ENCODE data around the gene NUDT3. TPM values are rescaled to one million over a fixed set of nuclear protein-coding genes. Genes with fewer than 3 reads are reported as not detected.
A peak's percentile ranks its signal among the peaks of the same experiment; 100 is the strongest.
"Not testable (repeated sequence)": the region's sequence is repeated elsewhere in the genome, so short reads cannot be mapped to it uniquely, and the experiment has no call there.

The NUDT3 gene
- total and polyA plus RNA-seq, 2 experiments from 2014 or later, result 8.1 to 11.5 TPM

DNA sequence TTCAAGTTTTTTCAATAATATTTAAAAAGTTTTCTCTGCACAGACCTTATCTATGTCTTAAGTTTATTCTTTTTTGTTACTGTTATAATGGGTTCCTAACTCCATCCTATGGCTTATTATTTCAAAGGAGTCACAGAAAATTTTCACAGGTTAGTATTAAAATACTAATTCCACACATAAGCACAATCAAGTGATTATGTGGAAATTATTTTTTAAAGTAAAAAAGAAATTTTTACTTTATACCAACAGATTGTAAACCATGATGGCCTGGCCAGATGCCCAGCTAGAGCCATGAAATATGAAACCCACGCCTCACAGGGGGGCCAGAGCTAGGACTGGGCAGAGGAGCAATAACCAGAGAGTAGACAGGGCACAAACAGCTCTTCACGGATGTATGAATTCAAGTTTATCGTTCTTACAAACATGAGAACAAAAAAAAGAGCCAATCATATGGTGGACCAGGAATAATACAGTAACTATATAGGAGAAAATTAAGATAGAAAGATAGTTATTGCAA lies 34.0 kb downstream of the NUDT3 start:
- TF ChIP-seq EZH2 (IDR thresholded peaks at IDR 0.05; ENCODE audit: insufficient read depth, poor library complexity, severe bottlenecking) (no peak), EZH2phosphoT487 (IDR thresholded peaks at IDR 0.05; ENCODE audit: insufficient read depth, low read depth) (no peak)
- no peak overlapping the region for H2AFZ ChIP-seq
- peaks cover 32% of the 10 kb centered on the region for H3K4me1 ChIP-seq (ENCODE audit: insufficient read depth)
- H3K79me2 ChIP-seq (ENCODE audit: insufficient read depth), result peaks cover 96% of the 10 kb centered on the region
- peaks cover 32% of the 10 kb centered on the region for H4K20me1 ChIP-seq (ENCODE audit: insufficient read depth)
- peak overlapping the region; percentile 10 for H3K4me2 ChIP-seq (ENCODE audit: unreplicated experiment)
- in situ Hi-C loops (cut with MboI), result no loop called here
- no peaks in the 10 kb centered on the region for H3K9me2 ChIP-seq (ENCODE audit: insufficient read depth)
- H3K36me3 ChIP-seq (ENCODE audit: low read depth), result no peaks in the 10 kb centered on the region
- no peak overlapping the region for H3K9ac ChIP-seq
- H3K4me3 ChIP-seq, result no peak overlapping the region
- no peaks in the 10 kb centered on the region for H3K9me3 ChIP-seq (ENCODE audit: low read depth)
- peaks cover 7% of the 10 kb centered on the region; the same call in 1 of the 2 replicates for H3F3A ChIP-seq (ENCODE audit: insufficient read depth)
- H3K27ac ChIP-seq, result no peak overlapping the region
- peak; percentile 51 for DNase-seq
- H3K27me3 ChIP-seq (replicated peaks; ENCODE audit: insufficient read depth), result no peaks in the 10 kb centered on the region
- WGBS, 2 experiments (ENCODE audit: low coverage in 1 of 2, low lambda C conversion rate in 2 of 2, missing lambda C conversion rate in 2 of 2), result 36 to 45% methylated on average over 3 of the region's 3 CpGs

DNA sequence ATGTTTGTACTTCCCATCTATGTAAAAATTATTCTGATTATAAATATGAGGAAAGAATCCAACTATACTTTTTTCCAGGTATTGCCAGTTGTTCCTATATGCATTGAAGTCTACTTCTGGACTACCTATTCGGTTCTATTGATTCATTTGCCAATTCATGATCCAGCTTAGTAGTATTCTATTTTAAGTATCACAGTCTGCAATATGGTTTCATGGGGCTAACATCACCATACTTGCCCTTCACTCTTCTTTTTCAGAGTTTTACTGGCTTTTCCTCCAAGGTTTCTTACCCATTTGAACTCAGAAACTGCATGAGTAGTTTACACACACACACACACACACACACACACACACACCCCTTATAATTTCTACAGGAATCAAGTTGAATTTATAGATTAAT lies 34.5 kb downstream of the NUDT3 start:
- Histone ChIP-seq H3K9ac (no peak overlapping the region), H3K4me3 (no peak overlapping the region), H2AFZ (no peak overlapping the region), H3K36me3 (ENCODE audit: low read depth) (no peaks in the 10 kb centered on the region), H3K4me1 (ENCODE audit: insufficient read depth) (peaks cover 33% of the 10 kb centered on the region), H3F3A (ENCODE audit: insufficient read depth) (peaks cover 10% of the 10 kb centered on the region; the same call in 1 of the 2 replicates), H3K27ac (no peak overlapping the region), H4K20me1 (ENCODE audit: insufficient read depth) (peaks cover 32% of the 10 kb centered on the region), H3K9me3 (ENCODE audit: low read depth) (no peaks in the 10 kb centered on the region), H3K79me2 (ENCODE audit: insufficient read depth) (peaks cover 96% of the 10 kb centered on the region), H3K27me3 (replicated peaks; ENCODE audit: insufficient read depth) (no peaks in the 10 kb centered on the region), H3K4me2 (ENCODE audit: unreplicated experiment) (no peak overlapping the region), H3K9me2 (ENCODE audit: insufficient read depth) (no peaks in the 10 kb centered on the region)
- TF ChIP-seq EZH2 (IDR thresholded peaks at IDR 0.05; ENCODE audit: insufficient read depth, poor library complexity, severe bottlenecking) (no peak), EZH2phosphoT487 (IDR thresholded peaks at IDR 0.05; ENCODE audit: insufficient read depth, low read depth) (no peak)
- no peak for DNase-seq
- 50 to 52% methylated on average over 1 of the region's 1 CpG for WGBS, 2 experiments (ENCODE audit: low coverage in 1 of 2, low lambda C conversion rate in 2 of 2, missing lambda C conversion rate in 2 of 2)
- in situ Hi-C loops (cut with MboI), result no loop called here

GRCh38 chr6:34355889-34356288 lies 36.6 kb downstream of the NUDT3 start:
- peaks cover 41% of the 10 kb centered on the region for H3K4me1 ChIP-seq (ENCODE audit: insufficient read depth)
- no peaks in the 10 kb centered on the region for H3K9me2 ChIP-seq (ENCODE audit: insufficient read depth)
- H3K36me3 ChIP-seq (ENCODE audit: low read depth), result no peaks in the 10 kb centered on the region
- no peak overlapping the region for H3K9ac ChIP-seq
- H3K4me3 ChIP-seq, result no peak overlapping the region
- DNase-seq, result no peak
- H3K4me2 ChIP-seq (ENCODE audit: unreplicated experiment), result no peak overlapping the region
- peaks cover 20% of the 10 kb centered on the region; the same call in 1 of the 2 replicates for H3F3A ChIP-seq (ENCODE audit: insufficient read depth)
- peaks cover 96% of the 10 kb centered on the region for H3K79me2 ChIP-seq (ENCODE audit: insufficient read depth)
- in situ Hi-C loops (cut with MboI), result no loop called here
- H2AFZ ChIP-seq, result no peak overlapping the region
- TF ChIP-seq EZH2phosphoT487 (IDR thresholded peaks at IDR 0.05; ENCODE audit: insufficient read depth, low read depth) (no peak), EZH2 (IDR thresholded peaks at IDR 0.05; ENCODE audit: insufficient read depth, poor library complexity, severe bottlenecking) (no peak)
- no peaks in the 10 kb centered on the region for H3K27me3 ChIP-seq (replicated peaks; ENCODE audit: insufficient read depth)
- H3K9me3 ChIP-seq (ENCODE audit: low read depth), result no peaks in the 10 kb centered on the region
- peaks cover 20% of the 10 kb centered on the region for H4K20me1 ChIP-seq (ENCODE audit: insufficient read depth)
- H3K27ac ChIP-seq, result no peak overlapping the region
- 85 to 89% methylated on average over 3 of the region's 3 CpGs for WGBS, 2 experiments (ENCODE audit: low coverage in 1 of 2, low lambda C conversion rate in 2 of 2, missing lambda C conversion rate in 2 of 2)

- H3K27me3 ChIP-seq (replicated peaks; ENCODE audit: insufficient read depth); H3K9me2 ChIP-seq (ENCODE audit: insufficient read depth); H3K4me3 ChIP-seq; H3K27ac ChIP-seq; H4K20me1 ChIP-seq (ENCODE audit: insufficient read depth); DNase-seq; H3K9me3 ChIP-seq (ENCODE audit: low read depth); H2AFZ ChIP-seq; H3K36me3 ChIP-seq (ENCODE audit: low read depth); H3K9ac ChIP-seq; in situ Hi-C loops (cut with MboI); H3K4me2 ChIP-seq (ENCODE audit: unreplicated experiment): not testable (repeated sequence)
- Histone ChIP-seq H3K79me2 (ENCODE audit: insufficient read depth) (peaks cover 98% of the 10 kb centered on the region), H3F3A (ENCODE audit: insufficient read depth) (peaks cover 13% of the 10 kb centered on the region; the same call in 1 of the 2 replicates), H3K4me1 (ENCODE audit: insufficient read depth) (peaks cover 33% of the 10 kb centered on the region)
- WGBS, 2 experiments (ENCODE audit: low coverage in 1 of 2, low lambda C conversion rate in 2 of 2, missing lambda C conversion rate in 2 of 2), result 94 to 99% methylated on average over 6 of the region's 6 CpGs
These were observed 38.2 kb downstream of the NUDT3 start for GRCh38 chr6:34354230-34354629.

- H3K27ac ChIP-seq; H3K27me3 ChIP-seq (replicated peaks; ENCODE audit: insufficient read depth); H3K9ac ChIP-seq; H2AFZ ChIP-seq; DNase-seq; H4K20me1 ChIP-seq (ENCODE audit: insufficient read depth); H3K36me3 ChIP-seq (ENCODE audit: low read depth); in situ Hi-C loops (cut with MboI); H3K4me3 ChIP-seq; H3K9me3 ChIP-seq (ENCODE audit: low read depth); H3K9me2 ChIP-seq (ENCODE audit: insufficient read depth); H3K4me2 ChIP-seq (ENCODE audit: unreplicated experiment): not testable (repeated sequence)
- H3K79me2 ChIP-seq (ENCODE audit: insufficient read depth), result peaks cover 97% of the 10 kb centered on the region
- WGBS, 2 experiments (ENCODE audit: low coverage in 1 of 2, low lambda C conversion rate in 2 of 2, missing lambda C conversion rate in 2 of 2), result 78 to 79% methylated on average over 7 of the region's 7 CpGs
- H3F3A ChIP-seq (ENCODE audit: insufficient read depth), result peaks cover 13% of the 10 kb centered on the region; the same call in 1 of the 2 replicates
- H3K4me1 ChIP-seq (ENCODE audit: insufficient read depth), result peaks cover 26% of the 10 kb centered on the region
These were observed 38.9 kb downstream of the NUDT3 start for GRCh38 chr6:34353530-34353929.
